HEK293T (cell line): ENCODE data around the gene TNNC2.

Source experiments
- CTCF ChIA-PET: fragments of 350-600 bp; formaldehyde crosslinking; extraction: SDS; loops from one replicate; lab custom pipeline; 2021; ENCODE audit warnings: antibody characterized with exemption, inconsistent platforms; lab: Yijun Ruan, JAX
- POLR2A ChIA-PET: fragments of 350-600 bp; formaldehyde crosslinking; extraction: SDS; loops from one replicate; lab custom pipeline; 2020; ENCODE audit warnings: antibody characterized with exemption, inconsistent platforms; lab: Yijun Ruan, JAX
- DNase-seq: peaks from one replicate; pipeline ENCODE4 v3.0.0; 2012; ENCODE audit warnings: mixed read lengths; ENCODE audit errors: extremely low spot score
- ARNT ChIP-seq: fragments of 450-650 bp; IDR thresholded peaks from 2 replicates; pipeline ENCODE4 v1.6.1; 2017; ENCODE audit warnings: mild to moderate bottlenecking
- BHLHE40 ChIP-seq: fragments of 450-650 bp; IDR thresholded peaks from 2 replicates; pipeline ENCODE4 v1.6.1; 2016; ENCODE audit warnings: mild to moderate bottlenecking, moderate library complexity, borderline replicate concordance
- CTBP1 ChIP-seq: fragments of 450-650 bp; IDR thresholded peaks from 2 replicates; pipeline ENCODE4 v1.6.1; 2016; ENCODE audit warnings: borderline replicate concordance
- ELF4 ChIP-seq: fragments of 450-650 bp; IDR thresholded peaks from 2 replicates; pipeline ENCODE4 v1.6.1; 2017; ENCODE audit warnings: antibody characterized with exemption
- FOXA1 ChIP-seq: fragments of 450-650 bp; IDR thresholded peaks from 2 replicates; pipeline ENCODE4 v1.6.1; 2016; ENCODE audit warnings: mild to moderate bottlenecking
- FOXK2 ChIP-seq: fragments of 450-650 bp; IDR thresholded peaks from 2 replicates; pipeline ENCODE4 v1.6.1; 2016; ENCODE audit warnings: mild to moderate bottlenecking
- FOXM1 ChIP-seq: fragments of 450-650 bp; IDR thresholded peaks from 2 replicates; pipeline ENCODE4 v1.6.1; 2017; ENCODE audit warnings: mild to moderate bottlenecking, borderline replicate concordance
- HDGF ChIP-seq: fragments of 450-650 bp; IDR thresholded peaks from 2 replicates; pipeline ENCODE4 v1.6.1; 2017; ENCODE audit warnings: antibody characterized with exemption, borderline replicate concordance
- L3MBTL2 ChIP-seq: fragments of 450-650 bp; conservative IDR thresholded peaks from 2 replicates; pipeline ENCODE4 v1.6.1; 2016; ENCODE audit warnings: mild to moderate bottlenecking
- LEF1 ChIP-seq: fragments of 450-650 bp; IDR thresholded peaks from 2 replicates; pipeline ENCODE4 v1.6.1; 2017; ENCODE audit warnings: mild to moderate bottlenecking, borderline replicate concordance
- NFRKB ChIP-seq: fragments of 450-650 bp; IDR thresholded peaks from 2 replicates; pipeline ENCODE4 v1.6.1; 2016; ENCODE audit warnings: mild to moderate bottlenecking, moderate library complexity
- SP1 ChIP-seq: fragments of 450-650 bp; IDR thresholded peaks from 2 replicates; pipeline ENCODE4 v1.6.1; 2017
- SUZ12 ChIP-seq: fragments of 450-650 bp; IDR thresholded peaks from 2 replicates; pipeline ENCODE4 v1.6.1; 2016; ENCODE audit warnings: mild to moderate bottlenecking
- TARDBP ChIP-seq: fragments of 450-650 bp; IDR thresholded peaks from 2 replicates; pipeline ENCODE4 v1.6.1; 2016
- ZNF384 ChIP-seq: fragments of 450-650 bp; IDR thresholded peaks from 2 replicates; pipeline ENCODE4 v1.6.1; 2016
- TF ChIP-seq, protein P1 (sequence below): fragments of 450-650 bp; IDR thresholded peaks from 2 replicates; pipeline ENCODE4 v1.6.1; 2016

The TNNC2 gene

GRCh38 chr20:45850238-45850637, 23.1 kb upstream of the TNNC2 start:
- no peak for TF ChIP-seq ARNT
- TF ChIP-seq NFRKB = no peak
- TF ChIP-seq ELF4 = no peak
- TF ChIP-seq, protein P1, sequence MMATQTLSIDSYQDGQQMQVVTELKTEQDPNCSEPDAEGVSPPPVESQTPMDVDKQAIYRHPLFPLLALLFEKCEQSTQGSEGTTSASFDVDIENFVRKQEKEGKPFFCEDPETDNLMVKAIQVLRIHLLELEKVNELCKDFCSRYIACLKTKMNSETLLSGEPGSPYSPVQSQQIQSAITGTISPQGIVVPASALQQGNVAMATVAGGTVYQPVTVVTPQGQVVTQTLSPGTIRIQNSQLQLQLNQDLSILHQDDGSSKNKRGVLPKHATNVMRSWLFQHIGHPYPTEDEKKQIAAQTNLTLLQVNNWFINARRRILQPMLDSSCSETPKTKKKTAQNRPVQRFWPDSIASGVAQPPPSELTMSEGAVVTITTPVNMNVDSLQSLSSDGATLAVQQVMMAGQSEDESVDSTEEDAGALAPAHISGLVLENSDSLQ = no peak
- TF ChIP-seq BHLHE40 = no peak
- no peak for TF ChIP-seq CTBP1
- no peak for TF ChIP-seq SUZ12
- TF ChIP-seq FOXM1 = no peak
- TF ChIP-seq HDGF = no peak
- TF ChIP-seq TARDBP = no peak
- no peak for TF ChIP-seq ZNF384
- TF ChIP-seq LEF1 = no peak
- no peak for TF ChIP-seq FOXK2
- no peak for TF ChIP-seq FOXA1
- no peak for TF ChIP-seq L3MBTL2
- TF ChIP-seq SP1 = no peak
- CTCF ChIA-PET = no interaction called here
- DNase-seq = no peak
- POLR2A ChIA-PET = no interaction called here

DNA sequence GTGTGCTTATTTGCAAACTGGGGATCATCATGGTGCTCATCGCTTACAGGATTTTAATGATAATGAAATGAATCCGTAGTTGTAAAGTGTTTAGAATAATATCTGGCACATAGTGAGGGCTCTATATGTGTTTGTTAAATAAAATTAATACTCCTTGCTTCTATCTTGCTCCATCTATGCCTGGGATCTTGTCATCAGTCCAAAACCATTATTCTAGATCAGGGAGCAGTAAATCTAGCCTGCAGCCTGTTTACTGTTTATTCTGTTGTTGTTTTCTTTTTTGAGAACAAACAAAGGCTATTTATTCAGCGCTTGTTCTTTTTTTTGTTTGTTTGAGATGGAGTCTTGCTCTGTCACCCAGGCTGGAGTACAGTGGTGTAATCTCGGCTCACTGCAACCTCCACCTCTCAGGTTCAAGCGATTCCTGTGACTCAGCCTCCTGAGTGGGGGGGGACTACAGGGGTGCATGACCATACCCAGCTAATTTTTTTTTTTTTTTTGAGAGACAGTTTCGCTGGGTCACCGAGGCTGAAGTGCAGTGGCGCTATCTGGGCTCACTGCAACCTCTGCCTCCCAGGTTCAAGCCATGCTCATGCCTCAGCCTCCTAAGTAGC, 22.0 kb upstream of the TNNC2 start:
- POLR2A ChIA-PET = no interaction called here
- DNase-seq = no peak
- CTCF ChIA-PET = no interaction called here
- no peak for TF ChIP-seq FOXK2

GRCh38 chr20:45848421-45848820, 21.3 kb upstream of the TNNC2 start:
- CTCF ChIA-PET = no interaction called here
- POLR2A ChIA-PET = no interaction called here
- DNase-seq = no peak
- no peak for TF ChIP-seq FOXA1

DNA sequence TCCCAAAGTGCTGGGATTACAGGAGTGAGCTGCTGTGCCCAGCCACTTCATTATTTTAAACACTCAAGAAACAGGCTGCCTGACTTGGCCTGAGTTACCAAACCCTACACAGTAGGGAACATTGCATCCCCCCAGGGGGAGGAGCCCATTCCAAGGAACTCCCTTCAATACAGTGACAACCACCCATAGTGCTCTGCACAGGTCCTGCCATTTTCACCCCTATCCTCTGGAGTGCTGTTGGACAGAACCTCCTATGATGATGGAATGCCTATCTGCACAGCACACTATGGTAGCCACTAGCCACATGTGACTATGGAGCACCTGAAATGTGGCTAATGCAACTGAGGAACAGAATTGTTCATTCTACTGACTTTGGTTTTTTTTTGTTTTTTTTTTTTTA, 18.3 kb upstream of the TNNC2 start:
- CTCF ChIA-PET = no interaction called here
- no peak for DNase-seq
- POLR2A ChIA-PET = interaction anchor here (1.4 to 2.7 kb wide), 2 partner anchors 11 kb away, joined by 5 to 9 read pairs; partner anchors contain the start of genes ACOT8, SNX21 and ZSWIM3
- TF ChIP-seq TARDBP = no peak
- no peak for TF ChIP-seq SUZ12
- TF ChIP-seq FOXA1 = no peak
- no peak for TF ChIP-seq FOXM1
- no peak for TF ChIP-seq LEF1
- no peak for TF ChIP-seq NFRKB
- TF ChIP-seq ELF4 = no peak
- TF ChIP-seq L3MBTL2 = no peak
- TF ChIP-seq HDGF = no peak
- TF ChIP-seq BHLHE40 = no peak
- no peak for TF ChIP-seq CTBP1
- no peak for TF ChIP-seq FOXK2
- TF ChIP-seq, protein P1 = no peak

- ChIA-PET POLR2A (interaction anchor here (2.7 kb wide), 1 partner anchor 9 kb away, joined by 9 read pairs; the partner anchor contains the start of gene SNX21), CTCF (no interaction called here)
- TF ChIP-seq FOXK2 = no peak
- TF ChIP-seq NFRKB = no peak
- no peak for TF ChIP-seq ELF4
- no peak for TF ChIP-seq ZNF384
- no peak for TF ChIP-seq LEF1
- TF ChIP-seq, protein P1 = no peak
- TF ChIP-seq ARNT = no peak
- no peak for TF ChIP-seq L3MBTL2
- no peak for TF ChIP-seq FOXM1
- no peak for TF ChIP-seq CTBP1
- TF ChIP-seq TARDBP = no peak
- no peak for TF ChIP-seq HDGF
- TF ChIP-seq BHLHE40 = no peak
- no peak for TF ChIP-seq SUZ12
- TF ChIP-seq SP1 = no peak
- no peak for TF ChIP-seq FOXA1
- DNase-seq = no peak
These were observed 16.4 kb upstream of the TNNC2 start for GRCh38 chr20:45843506-45843905.

- TF ChIP-seq, protein P1 = no peak
- TF ChIP-seq TARDBP = no peak
- TF ChIP-seq NFRKB = no peak
- no peak for TF ChIP-seq HDGF
- TF ChIP-seq SP1 = no peak
- TF ChIP-seq FOXK2 = no peak
- no peak for TF ChIP-seq SUZ12
- TF ChIP-seq L3MBTL2 = no peak
- DNase-seq = no peak
- POLR2A ChIA-PET = interaction anchor here (1.3 kb wide), 1 partner anchor 9 kb away, joined by 5 read pairs; the partner anchor contains the start of gene SNX21
- CTCF ChIA-PET = no interaction called here
These were observed 15.2 kb upstream of the TNNC2 start for GRCh38 chr20:45842169-45842812.
